Neutrophil (primary cell): ENCODE results near the gene ADAM8.

Experiments used
- H3K27ac ChIP-seq: fragments of 200-600 bp; sonication (generic); 2 replicates; pipeline ENCODE4 v1.5.1; 2016; ENCODE audit warnings: mild to moderate bottlenecking, moderate library complexity
- H3K27me3 ChIP-seq: fragments of 200-600 bp; sonication (generic); 2 replicates; pipeline ENCODE4 v1.6.0; 2016; ENCODE audit warnings: mild to moderate bottlenecking
- H3K36me3 ChIP-seq: fragments of 200-600 bp; sonication (generic); 2 replicates; pipeline ENCODE4 v1.5.1; 2017
- H3K4me1 ChIP-seq, 2 experiments: fragments of 200-600 bp in 1 of 2; sonication (generic) in 1 of 2; 1 replicate in 1 of 2; 2 replicates in 1 of 2; pipeline versions ENCODE4 v1.5.1 to v1.6.1; 2013 to 2016; ENCODE audit warnings: low read depth in 1 of 2, low read length in 1 of 2, mild to moderate bottlenecking in 1 of 2, moderate library complexity in 1 of 2; ENCODE audit not compliant: control insufficient read depth in 1 of 2, insufficient read depth in 1 of 2
- H3K4me3 ChIP-seq, 2 experiments: fragments of 200-600 bp in 1 of 2; sonication (generic) in 1 of 2; 1 replicate in 1 of 2; 2 replicates in 1 of 2; pipeline ENCODE4 v1.5.1; 2013 to 2016; ENCODE audit warnings: low read depth in 1 of 2, low read length in 1 of 2, mild to moderate bottlenecking in 1 of 2, moderate library complexity in 1 of 2
- H3K9me3 ChIP-seq: fragments of 200-600 bp; sonication (generic); 2 replicates; pipeline ENCODE4 v1.5.1; 2016
- CTCF ChIP-seq: fragments of 200-600 bp; sonication (generic); IDR thresholded peaks from 2 replicates; pipeline ENCODE4 v1.5.1; 2016; ENCODE audit warnings: antibody characterized with exemption

Gene ADAM8

GRCh38 chr10:133231244-133231945 is 45.3 kb downstream of the ADAM8 start:
- Histone ChIP-seq H3K27ac (no peak overlapping the region), H3K36me3 (no peaks in the 10 kb centered on the region), H3K4me3 (no peak overlapping the region), H3K4me1 (peaks cover 10 to 19% of the 10 kb centered on the region in 2 experiments), H3K9me3 (no peaks in the 10 kb centered on the region), H3K27me3 (peaks cover 100% of the 10 kb centered on the region)
- TF ChIP-seq CTCF, result no peak

GRCh38 chr10:133230387-133231195 is 46.1 kb downstream of the ADAM8 start:
- Histone ChIP-seq H3K27me3 (peaks cover 100% of the 10 kb centered on the region), H3K9me3 (no peaks in the 10 kb centered on the region), H3K4me3 (no peak overlapping the region), H3K27ac (no peak overlapping the region), H3K36me3 (no peaks in the 10 kb centered on the region), H3K4me1 (peaks cover 7 to 11% of the 10 kb centered on the region in 2 experiments)
- TF ChIP-seq CTCF, result no peak

GRCh38 chr10:133230044-133230361 is 46.7 kb downstream of the ADAM8 start, which contains the start of gene UTF1:
Gene UTF1, plus strand, starts transcription at chr10:133230217. Its CDS starts 72 bp downstream, at chr10:133230289.
- Histone ChIP-seq H3K27ac (no peak within 1 kb of the TSS), H3K36me3 (no peaks in the 10 kb centered on the region), H3K4me1 (peaks cover 2 to 5% of the 10 kb centered on the region in 2 experiments), H3K4me3 (no peak within 1 kb of the TSS), H3K27me3 (peaks cover 100% of the 10 kb centered on the region), H3K9me3 (no peaks in the 10 kb centered on the region)
- no peak for TF ChIP-seq CTCF

- Histone ChIP-seq H3K4me1 (no peaks in the 10 kb centered on the region), H3K9me3 (no peaks in the 10 kb centered on the region), H3K36me3 (no peaks in the 10 kb centered on the region), H3K27me3 (peaks cover 100% of the 10 kb centered on the region), H3K4me3 (no peak overlapping the region), H3K27ac (no peak overlapping the region)
- no peak for TF ChIP-seq CTCF
Observed at GRCh38 chr10:133229265-133230043, 47.2 kb downstream of the ADAM8 start.

- Histone ChIP-seq H3K36me3 (no peaks in the 10 kb centered on the region), H3K4me3 (no peak overlapping the region), H3K27me3 (peaks cover 85% of the 10 kb centered on the region), H3K27ac (no peak overlapping the region), H3K4me1 (no peaks in the 10 kb centered on the region), H3K9me3 (no peaks in the 10 kb centered on the region)
- TF ChIP-seq CTCF, result no peak
Observed at GRCh38 chr10:133227256-133227655, 49.4 kb downstream of the ADAM8 start.
